AG08395 (cell line): ENCODE results near the gene CAPRIN1.
A peak's percentile ranks its signal among the peaks of the same experiment; 100 is the strongest.
"Not testable (repeated sequence)": the region's sequence is repeated elsewhere in the genome, so short reads cannot be mapped to it uniquely, and the experiment has no call there.

ENCODE experiments used
- DNase-seq: peaks from one replicate; pipeline ENCODE4 v3.0.0; 2012; ENCODE audit warnings: mixed read lengths, low spot score

The CAPRIN1 gene

DNA sequence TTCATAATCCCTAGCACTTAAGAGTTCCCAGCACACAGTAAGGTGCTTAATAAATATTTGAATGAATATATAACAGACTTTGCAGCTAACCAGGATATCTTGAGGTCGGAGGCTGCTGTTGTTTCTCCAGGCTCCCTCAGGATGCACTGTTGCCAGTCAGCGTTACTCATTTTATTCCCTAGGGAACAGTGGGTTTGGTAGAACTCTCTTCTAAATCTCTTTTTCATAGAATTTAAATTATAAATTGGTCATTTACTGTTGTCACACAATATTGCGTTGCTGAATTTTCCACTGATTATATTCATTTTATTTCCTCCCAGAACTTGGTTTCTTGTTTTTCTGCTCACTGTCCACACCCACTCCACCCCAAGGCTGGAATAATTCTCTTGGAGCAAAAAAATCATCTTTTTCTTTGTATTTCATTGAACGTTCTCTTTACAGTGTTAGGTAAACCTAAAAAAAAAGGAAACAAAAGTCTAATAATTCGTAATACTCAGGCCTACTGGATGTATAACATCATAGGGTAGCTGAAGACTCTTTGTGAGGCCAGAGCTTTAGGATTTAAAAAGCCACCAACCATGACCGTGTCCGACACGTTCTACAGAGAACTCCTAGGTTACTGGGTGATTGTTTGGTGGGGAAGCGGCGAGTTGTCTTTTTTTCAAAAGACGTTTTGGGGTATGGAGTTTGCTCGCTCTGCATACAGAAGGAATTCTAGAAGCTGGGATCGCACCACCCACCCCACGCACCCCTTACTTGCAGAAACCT, 766 bp upstream of the CAPRIN1 start:
- peak; percentile 82 for DNase-seq

DNA sequence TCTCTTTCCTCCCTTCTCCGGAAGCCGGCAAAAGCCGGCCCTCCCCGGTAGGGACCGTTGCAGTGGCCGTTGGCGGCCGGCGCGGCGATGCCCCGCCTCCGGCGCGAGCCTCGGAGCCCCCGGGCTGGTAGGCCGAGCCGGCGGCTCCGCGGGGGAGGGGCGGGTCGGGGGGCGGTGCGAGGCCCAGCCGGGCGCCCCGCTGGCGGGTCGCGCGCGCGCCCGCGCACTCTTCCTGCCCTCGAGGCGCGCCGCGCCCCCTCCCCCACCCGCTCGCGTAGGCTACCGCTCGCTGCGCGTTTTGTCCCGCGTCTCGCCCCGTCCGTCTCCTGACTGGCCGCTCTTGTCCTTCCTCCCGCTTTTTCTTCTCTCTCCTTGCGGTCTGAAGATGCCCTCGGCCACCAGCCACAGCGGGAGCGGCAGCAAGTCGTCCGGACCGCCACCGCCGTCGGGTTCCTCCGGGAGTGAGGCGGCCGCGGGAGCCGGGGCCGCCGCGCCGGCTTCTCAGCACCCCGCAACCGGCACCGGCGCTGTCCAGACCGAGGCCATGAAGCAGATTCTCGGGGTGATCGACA, 591 bp downstream of the CAPRIN1 start:
- DNase-seq, result peak; percentile 92

DNA sequence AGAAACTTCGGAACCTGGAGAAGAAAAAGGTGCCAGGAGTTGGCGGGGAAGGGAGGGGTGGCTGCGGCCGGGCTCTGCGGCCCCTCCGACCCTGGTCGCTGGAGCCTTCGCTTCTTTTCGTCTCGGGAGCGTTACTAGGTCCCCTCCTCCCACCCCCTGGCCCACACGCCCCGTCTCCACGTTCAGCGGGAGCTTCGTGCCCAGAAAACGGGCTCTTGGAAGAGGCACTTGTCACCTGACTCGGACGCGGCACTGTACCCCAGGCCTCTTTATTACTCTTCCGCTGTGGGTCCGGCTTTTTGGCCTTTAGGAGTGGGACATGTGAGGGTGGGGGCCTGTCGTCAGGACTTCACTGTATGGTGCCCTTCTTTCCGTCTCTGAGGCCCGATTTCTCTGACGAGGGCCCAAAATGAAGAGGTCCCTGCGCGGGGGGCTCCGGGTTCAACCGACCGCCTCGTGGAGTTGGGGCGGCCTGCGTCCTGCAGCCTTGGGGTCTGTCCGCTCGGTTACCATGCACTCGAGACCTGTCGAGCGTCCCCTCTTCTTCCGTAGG, 1.2 kb downstream of the CAPRIN1 start:
- no peak for DNase-seq

DNA sequence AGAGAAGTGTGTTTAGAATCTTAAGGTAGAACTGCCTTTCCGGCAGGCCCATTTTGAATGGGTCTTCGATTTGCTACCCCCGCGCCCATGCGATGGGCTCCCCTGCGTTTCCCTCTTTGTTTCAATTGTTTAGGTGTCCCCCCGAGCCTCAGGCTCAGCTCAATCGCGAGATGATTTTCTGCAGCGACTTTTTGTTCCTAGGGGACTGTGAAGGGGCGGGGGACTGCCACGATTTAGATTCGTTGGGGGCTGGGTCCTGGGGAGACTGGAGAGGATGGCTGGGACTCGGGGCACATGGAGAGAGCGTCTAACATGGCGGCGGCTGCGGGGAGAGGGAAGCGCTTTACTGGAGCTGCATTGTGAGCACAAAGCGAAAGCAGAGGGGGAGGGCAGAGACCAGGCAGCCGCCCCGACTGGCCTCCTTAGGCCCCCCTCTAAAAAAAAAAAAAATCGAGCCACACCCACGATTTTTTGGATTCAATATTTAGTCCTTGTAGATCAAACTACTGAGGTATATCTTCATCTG, 1.7 kb downstream of the CAPRIN1 start:
- peak; percentile 69 for DNase-seq

DNA sequence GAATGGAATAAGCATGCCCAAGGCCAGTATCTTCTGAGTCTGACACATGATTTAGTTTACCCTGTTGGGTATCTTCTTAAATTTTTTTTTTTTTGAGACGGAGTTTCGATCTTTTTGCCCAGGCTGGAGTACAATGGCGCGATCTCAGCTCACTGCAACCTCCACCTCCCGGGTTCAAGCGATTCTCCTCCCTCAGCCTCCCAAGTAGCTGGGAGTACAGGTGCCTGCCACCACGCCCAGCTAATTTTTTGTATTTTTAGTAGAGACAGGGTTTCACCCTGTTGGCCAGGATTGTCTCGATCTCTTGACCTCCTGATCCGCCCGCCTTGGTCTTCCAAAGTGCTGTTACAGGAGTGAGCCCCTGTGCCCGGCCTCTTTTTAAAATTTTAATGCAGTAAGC, 2.8 kb downstream of the CAPRIN1 start:
- not testable (repeated sequence) for DNase-seq

DNA sequence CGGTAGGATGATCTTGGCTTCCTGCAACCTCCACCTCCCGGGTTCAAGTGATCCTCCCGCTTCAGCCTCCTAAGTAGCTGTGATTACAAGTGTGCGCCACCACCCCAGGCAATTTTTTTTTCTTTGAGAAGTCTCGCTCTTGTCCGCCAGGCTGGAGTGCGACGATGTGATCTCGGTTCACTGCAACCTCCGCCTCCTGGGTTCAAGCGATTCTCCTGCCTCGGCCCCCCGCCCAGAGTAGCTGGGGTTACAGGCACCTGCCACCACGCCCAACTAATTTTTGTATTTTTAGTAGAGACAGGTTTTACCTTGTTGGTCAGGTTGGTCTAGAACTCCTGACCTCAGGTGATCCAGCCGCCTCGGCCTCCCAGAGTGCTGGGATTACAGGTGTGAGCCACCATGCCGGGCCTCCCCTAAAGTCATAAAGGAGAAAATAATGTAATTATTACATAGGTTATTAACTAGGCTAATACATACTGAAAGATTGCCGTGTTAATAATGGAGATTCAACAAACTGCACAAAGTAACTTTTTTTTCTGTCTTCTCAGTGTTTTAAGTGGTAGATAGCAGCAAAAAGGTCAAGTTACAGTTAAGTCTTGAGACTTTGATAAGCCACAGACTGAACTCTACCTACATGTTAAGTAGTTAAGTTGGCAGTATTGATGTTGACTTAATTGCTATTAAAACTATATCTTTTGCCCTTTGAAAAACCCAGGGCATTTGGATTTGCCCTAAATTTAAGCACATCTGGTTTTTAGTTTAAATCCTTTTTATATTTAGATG, 3.9 kb downstream of the CAPRIN1 start:
- DNase-seq, result no peak

DNA sequence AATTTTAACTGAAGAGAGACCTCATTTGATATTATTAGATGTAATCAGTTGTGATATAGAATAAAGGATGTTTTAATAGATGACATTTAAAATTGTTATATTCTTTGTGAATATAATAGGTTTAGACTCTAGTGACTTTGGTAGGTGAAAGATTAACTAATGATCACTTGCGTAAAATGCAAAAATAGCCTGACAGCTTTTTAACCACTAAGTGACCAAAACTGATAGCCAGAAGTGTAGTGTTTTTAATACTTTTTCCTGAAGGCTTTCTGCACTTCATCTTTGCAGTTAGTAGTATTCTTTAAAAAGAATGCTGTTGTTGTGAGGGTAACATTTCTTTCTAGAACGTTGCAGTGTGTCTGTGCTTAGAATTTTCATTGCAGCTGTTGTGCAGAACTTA, 5.1 kb downstream of the CAPRIN1 start:
- DNase-seq, result no peak

DNA sequence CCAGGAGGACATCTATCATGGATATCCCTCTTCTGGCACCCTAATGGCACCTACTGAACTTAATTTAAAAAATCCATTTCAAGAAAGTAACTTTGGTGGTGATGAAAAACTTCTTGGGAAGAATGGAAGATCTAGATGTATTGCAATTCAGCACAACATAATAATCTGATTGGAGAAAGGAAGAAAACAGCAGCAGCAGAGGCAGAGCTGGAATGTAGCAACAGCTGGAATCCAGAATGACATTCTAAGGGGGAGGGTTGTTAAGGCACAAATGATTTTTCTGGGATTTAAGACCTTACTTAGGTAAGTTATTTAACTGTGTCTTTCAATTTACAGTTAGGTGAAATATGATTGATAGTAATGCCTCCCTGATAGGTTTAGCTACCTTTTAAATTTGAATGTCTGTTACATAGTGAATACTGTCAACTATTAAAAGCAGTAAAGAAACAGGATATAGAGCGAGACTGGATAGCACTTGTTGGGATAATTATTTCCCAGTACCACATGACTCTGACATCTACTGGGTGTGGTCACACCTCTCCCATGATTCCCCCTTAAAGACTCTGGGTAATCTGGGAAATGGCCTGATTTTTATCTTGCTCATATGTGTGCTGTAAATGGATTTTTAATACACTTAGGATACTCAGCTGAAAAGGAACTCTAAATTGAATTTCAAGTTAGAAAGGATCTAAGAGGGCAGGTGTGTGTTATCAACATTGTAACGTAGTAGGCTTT, 11.7 kb downstream of the CAPRIN1 start:
- DNase-seq, result no peak

DNA sequence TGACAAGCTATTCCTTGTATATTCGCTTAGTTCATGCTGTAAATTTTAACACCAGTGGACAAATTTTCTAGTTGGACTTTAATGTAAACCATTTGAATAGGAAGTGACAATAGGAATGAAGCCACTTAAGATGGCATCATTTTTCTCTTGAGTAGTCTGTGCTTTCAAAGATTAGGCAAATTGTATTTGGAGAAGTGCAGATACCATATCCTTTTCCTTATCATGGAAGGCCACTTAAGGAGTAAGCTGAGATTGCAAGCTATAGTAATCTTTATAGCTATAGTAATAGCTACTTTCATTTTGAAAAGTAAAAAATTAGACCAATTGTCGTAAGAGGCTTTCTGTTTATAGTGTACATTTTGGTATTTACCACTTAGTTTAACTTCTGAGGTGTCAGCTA, 12.8 kb downstream of the CAPRIN1 start:
- no peak for DNase-seq

DNA sequence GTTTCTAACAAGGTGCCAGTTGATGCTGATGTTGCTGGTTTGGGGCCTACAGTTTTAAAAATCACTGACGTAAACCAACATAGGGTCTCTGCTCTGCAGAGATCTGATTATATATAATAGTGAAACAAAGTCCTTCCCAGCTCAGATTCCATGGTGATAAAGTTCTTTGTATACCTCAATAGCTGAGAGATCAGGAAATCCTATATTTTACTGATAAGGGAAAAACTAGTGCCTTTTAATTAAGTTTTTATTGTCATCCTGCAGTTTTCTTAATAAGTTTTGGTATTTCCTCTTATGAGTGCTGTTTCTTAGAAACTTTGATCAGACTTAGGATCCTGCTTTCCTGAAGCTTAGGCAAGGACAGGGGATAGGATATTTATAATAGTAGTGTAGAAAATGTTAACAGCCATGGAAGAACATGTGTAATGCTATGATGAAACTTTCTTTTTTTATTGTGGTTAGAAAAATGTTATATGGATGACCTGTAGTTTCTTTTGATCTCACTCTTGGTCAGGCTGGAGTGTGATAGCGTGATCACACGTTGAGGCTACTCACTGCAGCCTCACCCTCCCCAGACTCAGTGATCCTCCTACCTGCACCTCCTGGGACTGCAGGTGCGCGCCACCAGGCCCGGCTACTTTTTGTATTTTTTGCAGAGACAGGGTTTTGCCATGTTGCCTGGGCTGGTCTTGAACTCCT, 14.1 kb downstream of the CAPRIN1 start:
- DNase-seq, result peak; percentile 23

DNA sequence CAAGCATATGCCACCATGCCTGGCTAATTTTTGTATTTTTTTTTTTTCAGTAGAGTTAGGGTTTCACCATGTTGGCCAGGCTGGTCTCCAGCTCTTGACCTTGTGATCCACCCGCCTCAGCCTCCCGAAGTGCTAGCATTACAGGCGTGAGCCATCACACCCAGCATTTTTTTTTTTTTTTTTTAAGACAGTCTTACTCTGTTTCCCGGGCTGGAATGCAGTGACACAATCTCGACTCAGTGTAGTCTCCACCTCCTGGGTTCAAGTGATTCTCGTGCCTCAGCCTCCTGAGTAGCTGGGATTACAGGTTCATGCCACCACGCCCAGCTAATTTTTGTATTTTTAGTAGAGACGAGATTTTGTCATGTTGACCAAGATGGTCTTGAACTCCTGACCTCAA, 15.2 kb downstream of the CAPRIN1 start:
- not testable (repeated sequence) for DNase-seq

DNA sequence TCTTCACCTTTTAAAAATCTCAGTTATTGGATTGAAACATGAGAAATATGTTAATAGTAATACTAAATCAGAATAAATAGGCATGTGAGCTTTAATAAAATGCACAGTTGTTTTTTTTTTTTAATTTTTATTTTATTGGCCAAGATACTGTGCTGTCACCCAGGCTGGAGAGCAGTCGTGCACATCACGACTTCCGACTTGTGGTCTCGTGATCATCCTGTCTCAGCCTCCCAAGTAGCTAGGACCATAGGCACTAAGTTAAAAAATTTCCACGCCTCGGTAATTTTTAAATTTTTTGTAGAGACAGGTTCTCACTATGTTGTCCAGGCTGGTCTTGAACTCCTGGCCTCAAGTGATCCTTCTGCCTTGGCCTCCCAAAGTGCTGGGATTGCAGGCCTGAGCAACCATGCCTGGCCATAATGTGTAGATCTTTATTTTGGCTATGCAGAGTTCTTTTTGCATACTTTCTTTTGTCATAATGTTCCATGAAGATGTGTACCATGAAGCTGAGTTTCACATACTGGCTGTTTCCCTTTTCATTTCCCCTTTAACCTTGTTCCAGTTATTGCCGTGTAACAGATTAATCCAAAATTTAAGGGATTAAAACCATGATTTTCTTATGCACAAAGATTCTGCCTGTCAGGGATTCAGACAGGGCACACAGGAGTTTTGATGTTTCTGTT, 16.0 kb downstream of the CAPRIN1 start:
- DNase-seq, result no peak

DNA sequence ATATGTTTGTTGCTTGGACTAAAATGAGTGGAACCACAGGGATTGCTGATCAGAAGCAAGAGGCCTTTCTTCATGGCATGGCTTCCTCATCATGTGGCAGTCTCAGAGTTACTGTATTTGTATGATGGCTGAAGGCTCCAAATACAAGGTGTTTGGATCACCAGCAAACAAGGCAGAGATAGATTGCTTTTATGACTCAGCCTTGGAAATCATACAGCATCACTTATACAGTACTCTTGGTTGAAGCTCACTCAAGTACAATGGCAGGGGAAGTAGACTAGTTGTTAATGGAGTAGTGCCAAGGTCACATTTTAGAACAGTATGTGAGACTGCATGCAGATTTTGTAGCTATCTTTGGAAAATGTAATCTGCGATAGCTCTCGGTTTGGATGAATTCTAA, 16.6 kb downstream of the CAPRIN1 start:
- no peak for DNase-seq

DNA sequence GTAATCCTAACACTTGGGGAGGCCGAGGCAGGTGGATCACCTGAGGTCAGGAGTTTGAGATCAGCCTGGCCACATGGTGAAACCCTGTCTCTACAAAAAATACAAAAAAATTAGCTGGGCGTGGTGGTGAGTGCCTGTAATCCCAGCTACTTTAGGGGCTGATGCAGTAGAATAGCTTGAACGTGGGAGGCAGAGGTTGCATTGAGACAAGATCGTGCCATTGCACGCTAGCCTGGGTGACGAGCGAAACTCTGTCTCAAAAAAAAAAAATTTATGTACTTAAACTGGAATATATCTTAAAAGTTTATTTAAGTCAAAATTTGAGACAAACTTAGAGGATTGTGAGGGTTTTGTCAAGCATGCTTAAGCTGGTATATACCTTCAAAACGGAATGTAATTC, 19.8 kb downstream of the CAPRIN1 start:
- DNase-seq, result not testable (repeated sequence)

DNA sequence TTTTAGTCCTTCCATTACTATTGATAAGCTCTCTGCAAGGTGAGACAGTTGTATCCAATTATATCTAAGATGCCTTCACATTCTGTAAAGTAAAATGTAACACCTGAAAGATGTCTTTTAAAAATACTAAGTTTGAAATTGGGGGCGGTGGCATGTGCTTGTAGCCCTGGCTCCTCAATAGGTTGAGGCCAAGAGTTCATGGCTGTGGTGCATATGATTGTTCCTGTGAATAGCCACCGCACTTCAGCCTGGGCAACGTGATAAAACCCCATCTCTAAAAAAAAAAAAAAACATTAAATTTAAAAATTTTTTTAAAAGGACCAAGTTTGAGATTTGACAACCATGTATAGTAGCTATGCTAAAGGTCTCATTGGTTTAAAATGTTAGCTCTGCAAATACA, 20.5 kb downstream of the CAPRIN1 start:
- DNase-seq, result no peak

DNA sequence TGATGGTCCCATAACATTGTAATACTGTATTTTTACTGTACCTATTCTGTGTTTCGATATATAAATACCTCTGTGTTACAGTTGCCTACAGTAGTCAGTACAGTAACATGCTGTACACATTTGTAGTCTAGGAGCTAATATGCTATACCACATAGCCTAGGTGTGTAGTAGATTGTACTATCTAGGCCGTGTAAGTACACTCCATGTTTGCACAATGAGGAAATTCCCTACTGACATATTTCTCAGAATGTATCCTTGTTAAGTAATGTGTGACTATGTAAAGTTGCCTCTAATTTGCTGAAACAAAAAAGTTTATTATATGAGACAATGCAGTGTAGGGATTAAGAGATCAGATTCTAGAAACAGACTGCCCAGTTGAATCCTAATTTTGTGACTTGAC, 21.3 kb downstream of the CAPRIN1 start:
- no peak for DNase-seq

DNA sequence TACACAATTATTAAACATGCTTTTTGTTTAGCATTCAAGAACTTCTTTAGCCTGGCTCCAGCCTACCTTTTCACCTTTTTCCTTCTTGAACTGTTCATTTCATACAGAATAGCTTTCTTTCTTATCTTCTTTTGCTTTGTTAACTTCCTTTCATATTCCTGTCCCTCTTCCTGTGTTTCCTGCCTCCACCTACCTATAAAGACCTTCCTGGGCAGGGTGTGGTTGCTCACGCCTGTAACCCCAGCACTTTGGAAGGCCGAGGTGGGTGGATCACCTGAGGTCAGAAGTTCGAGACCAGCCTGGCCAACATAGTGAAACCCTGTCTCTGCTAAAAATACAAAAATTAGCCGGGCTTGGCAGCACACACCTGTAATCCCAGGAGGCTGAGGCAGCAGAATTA, 22.9 kb downstream of the CAPRIN1 start:
- DNase-seq, result no peak

DNA sequence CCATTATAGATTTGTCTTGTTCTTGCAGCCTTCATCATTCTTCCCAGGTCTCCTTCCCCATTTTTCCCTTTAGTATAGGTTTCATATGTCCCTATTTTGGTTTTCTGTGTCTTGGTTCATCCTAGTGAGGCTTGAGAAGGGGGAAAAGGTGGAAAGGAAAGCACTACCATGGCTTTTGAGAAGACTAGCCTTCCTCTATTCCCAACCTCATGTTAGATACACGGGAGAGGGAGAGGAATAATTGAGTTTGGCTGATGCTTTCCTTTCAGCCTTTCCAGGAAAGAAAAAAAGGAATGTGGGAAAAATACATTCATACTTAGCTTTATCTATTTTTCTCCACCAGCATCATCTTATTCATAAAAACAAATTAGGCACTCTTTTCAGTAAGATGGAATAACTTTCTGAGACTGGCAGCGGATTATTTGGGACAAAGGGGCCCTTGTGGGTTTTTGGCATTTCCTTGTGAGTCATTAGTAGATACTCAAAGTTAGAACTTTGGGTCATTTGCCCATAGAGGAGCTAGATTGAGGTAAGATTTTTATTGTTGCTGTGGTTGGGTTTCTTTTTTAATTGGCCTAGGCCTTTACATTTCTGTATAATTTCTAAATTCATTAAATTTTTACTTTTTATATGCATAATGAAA, 23.8 kb downstream of the CAPRIN1 start:
- peak; percentile 67 for DNase-seq

DNA sequence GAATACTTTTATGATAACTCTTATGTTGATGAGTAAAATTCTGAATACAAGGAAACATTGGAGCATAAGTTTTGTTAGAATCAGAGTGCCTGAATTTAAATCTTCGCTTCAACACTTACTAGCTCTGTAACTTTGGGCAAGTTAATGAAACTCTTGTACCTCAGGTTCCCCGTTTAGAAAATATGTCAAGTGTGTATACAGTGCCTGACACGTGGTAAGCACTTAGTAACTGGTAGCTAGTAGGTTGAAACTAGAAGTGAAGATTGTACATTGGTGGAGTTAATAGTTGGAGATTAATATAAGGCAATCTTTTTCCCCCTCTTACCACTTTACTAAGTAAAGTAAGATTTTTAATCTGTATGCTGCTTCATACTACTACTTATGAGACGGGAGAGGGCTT, 29.1 kb downstream of the CAPRIN1 start:
- DNase-seq, result no peak

DNA sequence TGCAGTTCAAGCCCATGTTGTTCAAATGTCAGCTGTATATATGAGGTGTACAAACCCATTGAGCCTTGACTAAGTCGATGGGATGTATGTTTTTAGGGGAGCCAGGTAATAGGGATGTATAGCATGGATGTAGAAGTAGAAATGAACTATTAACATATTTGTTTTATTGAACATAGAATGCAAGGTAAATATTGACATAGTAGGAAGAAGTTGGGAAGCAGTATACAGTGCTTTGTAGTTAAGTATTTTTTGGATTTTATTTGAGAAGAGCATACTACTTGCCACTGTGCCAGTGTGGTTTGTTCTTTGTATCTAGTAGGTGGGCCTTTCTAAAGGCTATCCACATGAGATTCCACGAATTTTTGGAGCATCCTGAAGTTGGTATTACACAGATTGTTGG, 33.1 kb downstream of the CAPRIN1 start:
- no peak for DNase-seq
